Sigmoid colon (tissue), 4 donors: Measurements from ENCODE around the gene PALMD.

Source experiments
- EP300 ChIP-seq, 4 donors: sonication (generic); formaldehyde crosslinking; IDR thresholded peaks; one replicate each; pipeline ENCODE4 v1.6.1; 2017; ENCODE audit warnings: antibody characterized with exemption in 4 of 4
- POLR2A ChIP-seq, 2 donors: fragments of 450-650 bp; IDR thresholded peaks; one replicate each; pipeline ENCODE4 v1.6.1; 2016; ENCODE audit warnings: antibody characterized with exemption in 2 of 2, mild to moderate bottlenecking in 2 of 2, moderate library complexity in 2 of 2
- POLR2AphosphoS5 ChIP-seq, 4 donors: sonication (generic); formaldehyde crosslinking; IDR thresholded peaks; one replicate each; pipeline ENCODE4 v1.6.1; 2017; ENCODE audit warnings: antibody characterized with exemption in 4 of 4
- TF ChIP-seq, protein P1 (sequence below), 4 experiments: fragments of 450-650 bp in 3 of 4; fragments of 200-600 bp in 1 of 4; IDR thresholded peaks; one replicate each; pipeline ENCODE4 v1.5.1; 2016 to 2019; ENCODE audit warnings: antibody characterized with exemption in 4 of 4, mild to moderate bottlenecking in 3 of 4, moderate library complexity in 2 of 4

DNA sequence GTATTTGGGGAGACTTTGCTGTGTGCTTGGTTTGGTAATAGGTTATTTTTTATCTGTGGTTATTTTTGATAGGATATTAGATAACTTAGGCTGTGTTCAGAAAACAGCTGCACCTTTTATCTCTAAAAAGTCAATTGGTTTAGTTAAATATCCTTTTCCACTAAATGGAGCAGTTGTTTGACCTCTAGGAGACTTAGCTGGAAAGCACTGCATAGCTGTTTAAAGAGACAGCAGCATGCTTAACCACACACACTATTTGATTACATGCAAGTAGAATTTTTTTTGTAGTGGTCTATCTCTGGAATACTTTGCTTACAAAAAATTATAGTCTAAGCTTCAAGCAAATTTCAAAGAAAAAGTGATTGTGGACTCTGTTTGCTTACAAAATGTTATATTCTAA is 6.5 kb upstream of the PALMD start:
- TF ChIP-seq, protein P1, sequence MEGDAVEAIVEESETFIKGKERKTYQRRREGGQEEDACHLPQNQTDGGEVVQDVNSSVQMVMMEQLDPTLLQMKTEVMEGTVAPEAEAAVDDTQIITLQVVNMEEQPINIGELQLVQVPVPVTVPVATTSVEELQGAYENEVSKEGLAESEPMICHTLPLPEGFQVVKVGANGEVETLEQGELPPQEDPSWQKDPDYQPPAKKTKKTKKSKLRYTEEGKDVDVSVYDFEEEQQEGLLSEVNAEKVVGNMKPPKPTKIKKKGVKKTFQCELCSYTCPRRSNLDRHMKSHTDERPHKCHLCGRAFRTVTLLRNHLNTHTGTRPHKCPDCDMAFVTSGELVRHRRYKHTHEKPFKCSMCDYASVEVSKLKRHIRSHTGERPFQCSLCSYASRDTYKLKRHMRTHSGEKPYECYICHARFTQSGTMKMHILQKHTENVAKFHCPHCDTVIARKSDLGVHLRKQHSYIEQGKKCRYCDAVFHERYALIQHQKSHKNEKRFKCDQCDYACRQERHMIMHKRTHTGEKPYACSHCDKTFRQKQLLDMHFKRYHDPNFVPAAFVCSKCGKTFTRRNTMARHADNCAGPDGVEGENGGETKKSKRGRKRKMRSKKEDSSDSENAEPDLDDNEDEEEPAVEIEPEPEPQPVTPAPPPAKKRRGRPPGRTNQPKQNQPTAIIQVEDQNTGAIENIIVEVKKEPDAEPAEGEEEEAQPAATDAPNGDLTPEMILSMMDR (IDR thresholded peaks at IDR 0.05), result no peak
- TF ChIP-seq POLR2A (IDR thresholded peaks at IDR 0.05) (no peak), EP300 (IDR thresholded peaks at IDR 0.05) (no peak), POLR2AphosphoS5 (IDR thresholded peaks at IDR 0.05) (no peak)
